ENCODE results near the gene PCDHA11.
"Not testable (repeated sequence)": the region's sequence is repeated elsewhere in the genome, so short reads cannot be mapped to it uniquely, and the experiment has no call there.

- TF ChIP-seq, protein P1, sequence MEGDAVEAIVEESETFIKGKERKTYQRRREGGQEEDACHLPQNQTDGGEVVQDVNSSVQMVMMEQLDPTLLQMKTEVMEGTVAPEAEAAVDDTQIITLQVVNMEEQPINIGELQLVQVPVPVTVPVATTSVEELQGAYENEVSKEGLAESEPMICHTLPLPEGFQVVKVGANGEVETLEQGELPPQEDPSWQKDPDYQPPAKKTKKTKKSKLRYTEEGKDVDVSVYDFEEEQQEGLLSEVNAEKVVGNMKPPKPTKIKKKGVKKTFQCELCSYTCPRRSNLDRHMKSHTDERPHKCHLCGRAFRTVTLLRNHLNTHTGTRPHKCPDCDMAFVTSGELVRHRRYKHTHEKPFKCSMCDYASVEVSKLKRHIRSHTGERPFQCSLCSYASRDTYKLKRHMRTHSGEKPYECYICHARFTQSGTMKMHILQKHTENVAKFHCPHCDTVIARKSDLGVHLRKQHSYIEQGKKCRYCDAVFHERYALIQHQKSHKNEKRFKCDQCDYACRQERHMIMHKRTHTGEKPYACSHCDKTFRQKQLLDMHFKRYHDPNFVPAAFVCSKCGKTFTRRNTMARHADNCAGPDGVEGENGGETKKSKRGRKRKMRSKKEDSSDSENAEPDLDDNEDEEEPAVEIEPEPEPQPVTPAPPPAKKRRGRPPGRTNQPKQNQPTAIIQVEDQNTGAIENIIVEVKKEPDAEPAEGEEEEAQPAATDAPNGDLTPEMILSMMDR (conservative IDR thresholded peaks at IDR 0.05 in 1 of 2, IDR thresholded peaks at IDR 0.05 in 1 of 2; ENCODE audit: extremely low read depth in 1 of 2, insufficient read depth in 1 of 2, low read depth in 1 of 2, low read length in 2 of 2), result not testable (repeated sequence)
- TF ChIP-seq EZH2 (IDR thresholded peaks at IDR 0.05; ENCODE audit: borderline replicate concordance, low read length), result not testable (repeated sequence)
These were observed 39.0 kb upstream of the PCDHA11 start for GRCh38 chr5:140829511-140830501.

Data from mammary epithelial cell (primary cell).